HG02981 (cell line): Measurements from ENCODE around the gene CARD8.
"Not testable (repeated sequence)": the region's sequence is repeated elsewhere in the genome, so short reads cannot be mapped to it uniquely, and the experiment has no call there.

Experiments
- ATAC-seq: cut with Tn5 transposase; IDR thresholded peaks from one replicate; pipeline ENCODE4 v1.9.1; 2021; ENCODE audit warnings: mild to moderate bottlenecking, moderate library complexity; ENCODE audit not compliant: unreplicated experiment

CARD8 gene

GRCh38 chr19:48255376-48256303 is at the start of gene CARD8:
TSS of gene CARD8 (minus strand) at chr19:48255912. CDS start at chr19:48241020, 14,892 bp downstream.
- ATAC-seq = peak; percentile 76

- no peak for ATAC-seq
These were observed 48.2 kb upstream of the CARD8 start for GRCh38 chr19:48303866-48304265.

- ATAC-seq = no peak
These were observed 47.7 kb upstream of the CARD8 start for GRCh38 chr19:48303367-48303766.

GRCh38 chr19:48302600-48302959 is 46.9 kb upstream of the CARD8 start:
- no peak for ATAC-seq

- ATAC-seq = no peak
These were observed 46.3 kb upstream of the CARD8 start for GRCh38 chr19:48301886-48302599.

- ATAC-seq = no peak
These were observed 42.3 kb upstream of the CARD8 start for GRCh38 chr19:48297975-48298374.

- ATAC-seq = no peak
These were observed 41.4 kb upstream of the CARD8 start for GRCh38 chr19:48296963-48297734.

GRCh38 chr19:48295458-48295857 is 39.7 kb upstream of the CARD8 start:
- ATAC-seq = no peak

GRCh38 chr19:48292798-48293197 is 37.1 kb upstream of the CARD8 start:
- no peak for ATAC-seq

GRCh38 chr19:48291489-48291815 is 35.7 kb upstream of the CARD8 start:
- not testable (repeated sequence) for ATAC-seq

- no peak for ATAC-seq
These were observed 35.2 kb upstream of the CARD8 start for GRCh38 chr19:48290771-48291488.

GRCh38 chr19:48290401-48290770 is 34.7 kb upstream of the CARD8 start:
- ATAC-seq = no peak

GRCh38 chr19:48287748-48288147 is 32.0 kb upstream of the CARD8 start:
- no peak for ATAC-seq

GRCh38 chr19:48284896-48285295 is 29.2 kb upstream of the CARD8 start:
- ATAC-seq = no peak

- no peak for ATAC-seq
These were observed 28.2 kb upstream of the CARD8 start for GRCh38 chr19:48283908-48284307.

GRCh38 chr19:48279747-48280146 is 24.0 kb upstream of the CARD8 start:
- ATAC-seq = no peak

GRCh38 chr19:48274938-48275337 is 19.2 kb upstream of the CARD8 start:
- ATAC-seq = no peak

GRCh38 chr19:48274173-48274572 is 18.5 kb upstream of the CARD8 start:
- no peak for ATAC-seq

- ATAC-seq = peak; percentile 53
These were observed 15.9 kb upstream of the CARD8 start for GRCh38 chr19:48271531-48272151.

- not testable (repeated sequence) for ATAC-seq
These were observed 13.9 kb upstream of the CARD8 start for GRCh38 chr19:48269617-48270026.
